Forelimb muscle (tissue), 1 donor: Measurements from ENCODE around the gene LACC1. TPM values are rescaled to one million over a fixed set of nuclear protein-coding genes. Genes with fewer than 3 reads are reported as not detected.

Experiments used
- DNase-seq: peaks from one replicate; pipeline ENCODE4 v3.0.0-alpha.2; 2013; ENCODE audit warnings: low read depth
- polyA plus RNA-seq: library from polyadenylated mRNA; unstranded; fragments of 120-200 nt; gene quantifications from one replicate; pipeline ENCODE4 v1.2.1, GENCODE V29; 2013; ENCODE audit not compliant: insufficient read length

The LACC1 gene
- 1.6 TPM for polyA plus RNA-seq

- no peak for DNase-seq
Observed at GRCh38 chr13:43879755-43880181, at the start of gene LACC1. Gene LACC1, plus strand, starts transcription at chr13:43879904. Its CDS starts 1,082 bp downstream, at chr13:43880986.

DNA sequence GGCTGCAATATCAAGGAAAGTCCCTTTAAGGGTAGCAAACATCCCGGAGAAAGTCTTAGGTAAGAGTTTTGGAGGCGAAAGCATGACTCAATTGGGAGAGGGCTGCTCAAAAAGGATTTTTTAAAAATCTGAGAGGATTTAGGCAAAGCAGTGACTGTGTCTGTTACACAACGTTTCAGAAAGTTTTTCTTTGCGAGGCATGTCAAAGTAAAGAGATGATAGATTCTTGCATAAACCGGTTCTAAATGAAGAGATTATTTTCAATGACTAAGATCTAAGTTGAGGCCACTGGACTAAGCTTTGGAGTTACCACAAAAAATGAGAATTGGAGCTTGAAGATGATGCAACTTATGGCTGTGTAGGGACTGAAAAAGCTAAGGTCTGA is 49.2 kb upstream of the LACC1 start:
- no peak for DNase-seq

GRCh38 chr13:43831088-43831487 is 48.6 kb upstream of the LACC1 start:
- DNase-seq = no peak

DNA sequence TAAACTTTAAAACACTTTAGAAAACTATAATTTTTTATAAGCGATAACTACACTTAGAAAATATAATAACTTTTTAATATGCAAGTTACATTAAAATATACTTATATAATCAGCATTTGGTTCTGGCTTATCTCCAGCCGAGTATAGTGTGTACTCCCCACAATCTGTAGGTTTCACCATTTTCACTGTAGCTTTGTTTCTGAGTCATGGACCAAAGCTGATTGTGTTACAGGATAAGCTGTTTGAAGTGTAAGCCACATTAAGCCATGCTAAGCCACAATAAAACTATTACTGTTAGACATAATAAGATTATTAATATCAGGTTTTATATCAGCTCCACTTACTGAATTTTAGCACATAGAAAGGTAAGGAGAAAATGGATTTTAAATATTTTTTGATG is 44.0 kb upstream of the LACC1 start:
- no peak for DNase-seq

- no peak for DNase-seq
Observed at GRCh38 chr13:43838909-43839308, 40.8 kb upstream of the LACC1 start.

DNA sequence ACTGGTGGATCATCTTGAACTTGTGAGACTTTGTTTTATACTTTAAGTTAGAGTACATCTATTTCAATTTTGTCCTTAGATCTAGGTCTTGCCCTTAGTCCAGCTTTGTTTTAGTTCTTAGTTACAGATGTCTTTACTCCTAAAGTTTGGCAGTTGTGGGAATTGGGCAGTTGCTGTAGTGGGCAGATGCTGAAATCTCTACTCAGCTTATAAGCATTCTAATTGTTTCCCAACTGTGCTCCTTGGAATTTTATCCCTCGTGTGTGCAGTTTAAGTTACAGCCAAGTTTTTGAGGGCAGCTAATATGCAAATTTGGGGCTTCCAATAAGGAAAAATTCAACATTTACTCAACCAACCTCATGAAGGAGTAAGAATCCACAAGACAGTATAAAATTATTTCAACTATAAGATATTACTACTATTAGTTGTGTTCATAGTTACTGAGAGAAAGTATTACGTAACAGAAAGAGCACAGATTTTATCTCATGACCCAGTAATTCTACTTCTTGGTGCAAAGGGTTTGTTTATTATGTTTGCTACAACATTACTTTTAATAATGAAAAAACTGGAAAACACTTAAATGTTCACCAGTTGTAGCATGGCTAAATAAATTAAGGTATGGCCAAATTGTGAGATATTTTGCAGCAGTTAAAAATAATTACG is 33.1 kb upstream of the LACC1 start:
- DNase-seq = no peak

DNA sequence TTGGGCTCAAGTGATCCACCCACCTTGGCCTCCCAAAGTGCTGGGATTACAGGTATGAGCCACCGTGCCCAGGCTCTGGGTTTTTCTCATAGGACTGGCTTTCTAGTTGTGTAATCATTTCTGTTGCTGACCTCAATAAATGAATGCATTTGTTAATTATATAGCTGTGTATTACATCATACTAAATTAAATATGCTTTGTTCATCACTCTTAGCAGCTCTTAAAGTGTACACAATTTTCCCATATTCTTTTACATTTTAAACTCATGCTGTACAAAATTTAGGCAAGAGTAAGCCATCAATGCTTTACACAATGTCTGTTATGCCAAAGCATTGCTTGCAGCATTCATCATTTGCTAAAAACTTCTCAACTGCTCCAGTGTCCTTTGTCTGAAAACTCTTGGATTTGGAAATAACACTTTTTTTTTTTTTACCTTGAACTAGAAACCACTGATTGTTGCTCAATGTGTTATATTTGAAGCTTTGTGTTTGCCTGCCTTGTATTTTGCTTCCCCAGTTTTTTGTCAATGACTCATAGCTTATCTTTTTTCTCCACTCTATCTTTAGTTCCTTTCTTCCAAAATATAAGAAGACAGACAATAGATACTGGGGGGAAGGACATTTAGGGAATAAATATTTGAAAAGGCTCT is 31.6 kb upstream of the LACC1 start:
- DNase-seq = no peak

GRCh38 chr13:43850873-43851272 is 28.8 kb upstream of the LACC1 start:
- no peak for DNase-seq

- no peak for DNase-seq
Observed at GRCh38 chr13:43852923-43853404, 26.7 kb upstream of the LACC1 start.

- DNase-seq = no peak
Observed at GRCh38 chr13:43861863-43862262, 17.8 kb upstream of the LACC1 start.

DNA sequence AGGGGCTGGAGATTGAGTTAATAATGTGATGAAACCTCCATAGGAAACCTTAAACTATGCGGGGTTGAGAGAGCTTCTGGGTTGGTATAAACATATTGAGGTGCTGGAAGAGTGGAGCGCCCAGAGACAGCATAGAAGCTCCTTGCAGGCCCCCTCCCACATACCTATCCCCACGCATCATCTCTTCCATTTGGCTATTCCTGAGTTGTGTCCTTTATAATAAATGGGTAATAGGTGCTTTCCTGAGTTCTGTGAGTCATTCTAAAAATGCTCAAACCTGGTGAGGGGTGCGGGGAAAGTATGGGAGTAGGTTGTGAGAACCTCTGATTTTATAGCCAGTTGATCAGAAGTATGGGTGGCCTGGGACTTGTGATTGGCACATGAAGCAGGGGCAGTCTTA is 14.8 kb upstream of the LACC1 start:
- DNase-seq = no peak

DNA sequence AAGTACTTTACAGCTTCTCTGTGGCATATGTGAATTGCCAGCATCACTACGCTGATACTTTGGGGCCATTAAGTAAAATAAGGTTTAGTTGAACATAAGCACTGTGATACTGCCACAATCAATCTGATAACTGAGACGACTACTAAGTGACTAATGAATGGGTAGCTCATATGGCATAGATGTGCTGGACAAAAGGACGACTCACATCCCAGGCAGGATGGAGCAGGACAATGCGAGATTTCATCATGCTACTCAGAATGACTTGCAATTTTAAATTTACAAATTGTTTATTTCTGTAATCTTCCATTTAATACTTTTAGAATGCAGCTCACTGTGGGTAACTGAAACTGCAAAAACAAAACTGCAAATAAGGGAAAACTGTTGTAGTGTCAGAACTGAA is 13.8 kb upstream of the LACC1 start:
- DNase-seq = no peak

GRCh38 chr13:43872181-43872580 is 7.5 kb upstream of the LACC1 start:
- DNase-seq = no peak

- DNase-seq = no peak
Observed at GRCh38 chr13:43874504-43875092, 5.1 kb upstream of the LACC1 start.

GRCh38 chr13:43876366-43876765 is 3.3 kb upstream of the LACC1 start:
- no peak for DNase-seq

DNA sequence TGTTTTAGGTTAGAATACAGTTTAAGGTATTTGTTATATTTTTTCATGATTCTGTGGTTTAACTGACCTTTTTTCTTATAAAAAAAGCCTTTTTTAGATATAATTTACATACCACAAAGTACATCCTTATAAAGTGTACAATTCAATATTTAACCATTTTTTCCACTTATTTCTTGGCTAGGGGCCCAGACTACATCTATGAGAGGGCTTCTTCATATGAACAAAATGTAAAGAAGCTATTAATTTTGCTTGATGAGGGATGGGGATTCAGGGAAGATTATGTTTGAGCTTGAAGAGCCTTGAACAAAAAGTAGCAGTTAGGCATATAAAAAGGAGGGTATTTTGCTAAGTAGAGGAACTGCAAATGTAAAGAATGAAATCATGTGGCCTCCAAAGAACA is 2.4 kb upstream of the LACC1 start:
- no peak for DNase-seq

DNA sequence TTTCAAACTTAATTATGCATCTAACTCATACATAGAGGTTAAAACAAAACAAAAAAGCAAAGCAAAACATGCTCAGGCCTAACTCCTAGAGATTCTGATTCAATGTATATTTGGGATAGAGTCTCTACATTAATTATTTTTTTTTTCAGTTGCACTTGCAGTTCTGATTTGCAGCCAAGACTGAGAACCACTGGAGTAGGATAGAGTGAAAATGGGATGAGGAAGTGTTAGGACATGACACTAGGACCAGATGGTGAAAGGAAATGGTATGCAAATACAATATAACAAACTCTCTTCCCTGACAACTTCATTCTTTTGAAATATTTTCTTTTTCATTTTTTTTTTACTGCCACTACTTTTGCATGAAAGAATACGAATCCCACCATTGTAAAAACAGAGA is 1.9 kb upstream of the LACC1 start:
- DNase-seq = no peak

- peak; percentile 29 for DNase-seq
Observed at GRCh38 chr13:43878892-43879754, 581 bp upstream of the LACC1 start, which contains the start of gene CCDC122. Gene CCDC122, minus strand, starts transcription at chr13:43879740. Its CDS starts 10,364 bp downstream, at chr13:43869376.

- DNase-seq = no peak
Observed at GRCh38 chr13:43880214-43880855, 631 bp downstream of the LACC1 start.

DNA sequence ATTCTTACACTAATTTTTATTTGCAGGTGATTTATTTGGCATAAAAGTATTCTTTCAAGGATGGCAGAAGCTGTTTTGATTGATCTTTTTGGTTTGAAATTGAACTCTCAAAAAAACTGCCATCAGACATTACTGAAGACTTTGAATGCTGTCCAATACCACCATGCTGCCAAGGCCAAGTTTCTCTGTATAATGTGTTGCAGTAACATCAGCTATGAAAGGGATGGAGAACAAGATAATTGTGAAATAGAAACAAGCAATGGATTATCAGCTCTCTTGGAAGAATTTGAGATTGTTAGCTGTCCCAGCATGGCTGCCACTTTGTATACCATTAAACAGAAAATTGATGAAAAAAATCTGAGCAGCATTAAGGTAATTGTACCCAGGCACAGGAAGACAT is 1.2 kb downstream of the LACC1 start:
- no peak for DNase-seq

- DNase-seq = no peak
Observed at GRCh38 chr13:43881580-43881979, 1.9 kb downstream of the LACC1 start.
